OCI-LY1 (cell line): ENCODE results near the gene PRKACA.

Experiments used
- H2AFZ ChIP-seq: fragments of 200-600 bp; sonication (generic), shearing (Covaris generic); 2 replicates; pipeline ENCODE4 v1.6.0; 2014; ENCODE audit warnings: antibody characterized with exemption, mild to moderate bottlenecking, low read length
- H3F3A ChIP-seq: fragments of 200-600 bp; sonication (generic), shearing (Covaris generic); 2 replicates; pipeline ENCODE4 v1.6.0; 2014; ENCODE audit warnings: mild to moderate bottlenecking, antibody characterized with exemption, low read length, moderate library complexity; ENCODE audit not compliant: insufficient read depth
- H3K27ac ChIP-seq: fragments of 200-600 bp; sonication (generic); 2 replicates; pipeline ENCODE4 v1.5.1; 2014; ENCODE audit warnings: low read length, mixed run types, mild to moderate bottlenecking, low read depth; ENCODE audit not compliant: poor library complexity, severe bottlenecking
- H3K27me3 ChIP-seq: fragments of 200-600 bp; sonication (generic); 2 replicates; pipeline ENCODE4 v1.6.0; 2014; ENCODE audit warnings: antibody characterized with exemption, mild to moderate bottlenecking, low read length, moderate library complexity; ENCODE audit not compliant: insufficient read depth
- H3K36me3 ChIP-seq: fragments of 200-600 bp; sonication (generic); 2 replicates; pipeline ENCODE4 v1.6.1; 2014; ENCODE audit warnings: mild to moderate bottlenecking, antibody characterized with exemption, low read length, moderate library complexity, mixed read lengths; ENCODE audit not compliant: insufficient read depth
- H3K4me1 ChIP-seq: fragments of 200-600 bp; sonication (generic); 2 replicates; pipeline ENCODE4 v1.5.1; 2014; ENCODE audit warnings: mild to moderate bottlenecking, low read length, moderate library complexity; ENCODE audit not compliant: insufficient read depth, severe bottlenecking
- H3K4me2 ChIP-seq: fragments of 200-600 bp; sonication (generic), shearing (Covaris generic); 2 replicates; pipeline ENCODE4 v1.6.1; 2014; ENCODE audit warnings: low read length
- H3K4me3 ChIP-seq: fragments of 200-600 bp; sonication (generic); 2 replicates; pipeline ENCODE4 v1.5.1; 2014; ENCODE audit warnings: low read length, low read depth, mild to moderate bottlenecking, mixed read lengths; ENCODE audit not compliant: poor library complexity, severe bottlenecking
- H3K79me2 ChIP-seq: fragments of 200-600 bp; shearing (Covaris generic); 2 replicates; pipeline ENCODE4 v1.6.1; 2016; ENCODE audit warnings: mixed run types, low read length, mixed read lengths; ENCODE audit not compliant: insufficient read depth
- H3K9ac ChIP-seq: fragments of 200-600 bp; sonication (generic), shearing (Covaris generic); 2 replicates; pipeline ENCODE4 v1.6.1; 2014; ENCODE audit warnings: mild to moderate bottlenecking, low read length, mixed read lengths
- H3K9me2 ChIP-seq: fragments of 200-600 bp; sonication (generic), shearing (Covaris generic); 2 replicates; pipeline ENCODE4 v1.6.1; 2014; ENCODE audit warnings: low read depth, mild to moderate bottlenecking, low read length, mixed read lengths
- H3K9me3 ChIP-seq: fragments of 200-600 bp; shearing (Covaris generic); 2 replicates; pipeline ENCODE4 v1.6.1; 2014; ENCODE audit warnings: low read length, mixed read lengths
- H4K20me1 ChIP-seq: fragments of 200-600 bp; sonication (generic), shearing (Covaris generic); 2 replicates; pipeline ENCODE4 v1.6.0; 2016; ENCODE audit warnings: mild to moderate bottlenecking, low read length; ENCODE audit not compliant: insufficient read depth
- CTCF ChIP-seq: fragments of 200-600 bp; sonication (generic), shearing (Covaris generic); IDR thresholded peaks from 2 replicates; pipeline ENCODE4 v1.5.1; 2017; ENCODE audit warnings: mild to moderate bottlenecking, antibody characterized with exemption, low read length, moderate library complexity, mixed read lengths
- EZH2 ChIP-seq: fragments of 200-600 bp; sonication (generic), shearing (Covaris generic); IDR thresholded peaks from 2 replicates; pipeline ENCODE4 v1.8.0; 2017; ENCODE audit warnings: borderline replicate concordance, mixed run types, mild to moderate bottlenecking, antibody characterized with exemption, low read length, moderate library complexity, mixed read lengths

The PRKACA gene

GRCh38 chr19:14053500-14053899 is 64.1 kb downstream of the PRKACA start:
- TF ChIP-seq CTCF (no peak), EZH2 (no peak)
- H3K4me1 ChIP-seq = no peaks in the 10 kb centered on the region
- H3K36me3 ChIP-seq = no peaks in the 10 kb centered on the region
- H3K79me2 ChIP-seq = no peaks in the 10 kb centered on the region
- H4K20me1 ChIP-seq = no peaks in the 10 kb centered on the region
- no peak overlapping the region for H3K4me3 ChIP-seq
- H3K27me3 ChIP-seq = peaks cover 5% of the 10 kb centered on the region; the same call in 1 of the 2 replicates
- H3F3A ChIP-seq = no peaks in the 10 kb centered on the region
- H2AFZ ChIP-seq = no peak overlapping the region
- H3K9me2 ChIP-seq = no peaks in the 10 kb centered on the region
- 0 out of 2 replicates have a peak, but pooled peaks cover under 1% of the 10 kb centered on the region for H3K9me3 ChIP-seq
- no peak overlapping the region for H3K4me2 ChIP-seq
- H3K9ac ChIP-seq = no peak overlapping the region
- H3K27ac ChIP-seq = no peak overlapping the region

- Histone ChIP-seq H3K4me3 (no peak overlapping the region), H3K4me2 (no peak overlapping the region), H3K79me2 (no peaks in the 10 kb centered on the region), H3K9me3 (0 out of 2 replicates have a peak, but pooled peaks cover 3% of the 10 kb centered on the region), H3K4me1 (no peaks in the 10 kb centered on the region), H3K27me3 (peaks cover 1% of the 10 kb centered on the region; the same call in 1 of the 2 replicates), H4K20me1 (no peaks in the 10 kb centered on the region), H3K9ac (no peak overlapping the region), H3K36me3 (no peaks in the 10 kb centered on the region), H2AFZ (no peak overlapping the region), H3F3A (no peaks in the 10 kb centered on the region), H3K27ac (no peak overlapping the region), H3K9me2 (no peaks in the 10 kb centered on the region)
- no peak for TF ChIP-seq CTCF
- TF ChIP-seq EZH2 = no peak
Measured at GRCh38 chr19:14053032-14053431, 64.5 kb downstream of the PRKACA start.

GRCh38 chr19:14052470-14052869 is 65.1 kb downstream of the PRKACA start:
- Histone ChIP-seq H4K20me1 (no peaks in the 10 kb centered on the region), H3K4me1 (no peaks in the 10 kb centered on the region), H3K27me3 (no peaks in the 10 kb centered on the region), H3K9me2 (no peaks in the 10 kb centered on the region), H3K79me2 (no peaks in the 10 kb centered on the region), H2AFZ (no peak overlapping the region), H3K9ac (no peak overlapping the region), H3K9me3 (0 out of 2 replicates have a peak, but pooled peaks cover 3% of the 10 kb centered on the region), H3F3A (no peaks in the 10 kb centered on the region), H3K4me3 (no peak overlapping the region), H3K36me3 (no peaks in the 10 kb centered on the region), H3K27ac (no peak overlapping the region), H3K4me2 (no peak overlapping the region)
- TF ChIP-seq CTCF (no peak), EZH2 (no peak)
